Stimulated activated CD4-positive, alpha-beta T cell treated with anti-CD3 and anti-CD28 coated beads, Interleukin-12 subunit alpha, Interleukin-12 subunit beta, amount 100 ng/mL, for 48 hours (primary cell): Measurements from ENCODE around the gene GTF3C5.
"Not testable (repeated sequence)": the region's sequence is repeated elsewhere in the genome, so short reads cannot be mapped to it uniquely, and the experiment has no call there.

ENCODE experiments used
- DNase-seq, 3 donors: peaks; one replicate each; pipeline ENCODE4 v3.0.0-alpha.2; 2020; ENCODE audit warnings: low read depth in 2 of 3, low spot score in 1 of 3

GTF3C5 gene

GRCh38 chr9:133054194-133054890, 23.5 kb downstream of the GTF3C5 start:
- no peak for DNase-seq

GRCh38 chr9:133054966-133055365, 24.2 kb downstream of the GTF3C5 start:
- no peak for DNase-seq

GRCh38 chr9:133055788-133056420, 25.1 kb downstream of the GTF3C5 start:
- DNase-seq, result no peak

DNA sequence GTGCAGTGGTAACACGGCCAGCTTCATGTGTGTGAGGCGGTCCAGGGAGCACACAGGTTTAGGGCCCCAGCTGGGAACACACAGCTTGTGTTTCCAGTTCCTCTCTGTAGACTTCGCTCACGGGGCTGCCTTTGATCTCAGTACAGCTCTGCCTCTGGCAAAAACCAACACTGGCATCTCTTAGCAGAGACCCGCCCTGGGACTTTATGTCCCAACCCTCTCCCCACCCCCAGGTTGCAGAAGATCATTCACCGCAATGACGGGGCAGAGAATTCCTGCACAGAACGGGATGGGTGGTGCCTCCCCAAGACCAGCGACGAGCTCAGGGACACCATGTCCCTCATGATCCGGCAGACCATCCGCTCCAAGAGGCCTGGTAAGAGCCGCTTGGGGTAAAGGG, 25.7 kb downstream of the GTF3C5 start:
- DNase-seq, result no peak

- DNase-seq, result no peak
Measured at GRCh38 chr9:133057006-133057405, 26.2 kb downstream of the GTF3C5 start.

DNA sequence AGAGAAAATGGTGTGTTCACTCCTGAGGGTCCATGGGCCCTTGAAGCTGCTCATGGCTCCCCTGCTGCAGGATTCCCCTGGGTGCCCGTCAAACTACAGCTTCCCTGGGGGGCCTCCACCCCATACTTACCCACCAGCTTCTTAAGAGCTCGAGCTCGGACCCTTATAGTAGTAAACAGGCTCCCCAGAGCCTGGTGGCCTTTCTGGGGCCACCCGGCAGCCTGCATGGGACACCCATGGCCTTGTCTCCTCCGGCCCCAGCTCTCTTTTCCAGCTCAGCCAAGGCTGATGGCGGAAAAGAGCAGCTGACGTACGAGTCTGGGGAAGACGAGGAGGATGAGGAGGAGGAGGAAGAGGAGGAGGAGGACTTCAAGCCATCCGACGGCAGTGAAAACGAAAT, 26.8 kb downstream of the GTF3C5 start:
- no peak for DNase-seq

DNA sequence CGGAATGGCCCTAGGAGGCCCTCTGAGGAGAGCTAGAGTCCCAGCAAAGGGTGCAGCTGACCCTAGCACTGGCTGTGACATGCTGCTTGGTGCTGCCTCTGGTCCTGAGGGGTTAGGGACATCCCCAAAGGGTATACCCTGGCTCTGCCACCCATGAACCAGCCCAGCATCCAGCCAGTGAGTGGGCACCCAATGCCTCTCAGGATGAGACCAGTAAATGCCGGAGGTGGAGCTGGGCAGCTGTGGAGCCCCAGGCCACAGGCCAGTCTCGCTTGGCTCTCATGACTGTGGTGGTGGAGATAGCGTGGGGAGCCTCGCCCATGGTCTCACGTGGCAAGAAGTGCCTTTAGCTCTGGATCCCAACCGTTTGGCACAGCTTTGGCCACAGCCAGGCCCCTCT, 27.3 kb downstream of the GTF3C5 start:
- no peak for DNase-seq

DNA sequence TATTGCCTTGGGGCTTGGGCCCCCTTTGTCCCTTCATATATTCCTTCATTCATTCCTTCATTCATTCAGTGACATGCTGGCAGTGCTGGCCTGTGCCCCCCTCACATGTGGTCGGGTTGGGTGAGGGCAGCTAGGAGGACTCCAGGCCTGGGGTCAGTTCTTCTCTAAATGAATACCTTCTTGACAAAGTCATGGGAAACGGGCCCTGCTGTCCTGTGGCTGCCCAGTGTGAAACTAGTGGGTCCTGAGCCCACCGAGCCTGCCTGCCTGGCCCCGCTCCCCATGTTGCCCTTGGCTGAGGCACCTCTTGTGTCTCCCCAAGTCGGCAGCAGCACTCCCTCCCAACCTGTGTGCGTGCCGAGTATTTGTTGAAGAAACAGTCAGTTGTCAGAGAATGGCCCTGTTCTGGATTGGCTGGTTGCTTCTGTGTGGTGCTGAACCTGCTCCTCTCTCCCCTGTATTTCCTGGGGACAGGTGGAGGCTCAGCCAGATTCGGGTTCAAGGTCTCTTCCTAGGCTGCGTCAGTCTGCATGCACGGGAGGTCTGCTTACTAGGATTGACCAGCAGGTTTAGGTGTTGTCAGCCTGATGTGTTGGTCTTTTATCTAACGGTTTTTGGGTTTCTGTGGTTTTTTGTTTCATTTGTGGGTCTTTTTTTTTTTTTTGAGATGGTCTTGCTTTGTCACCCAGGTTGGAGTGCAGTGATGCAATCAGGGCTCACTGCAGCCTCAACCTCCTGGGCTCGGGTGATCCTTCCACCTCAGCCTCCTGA, 27.9 kb downstream of the GTF3C5 start:
- no peak for DNase-seq

- no peak for DNase-seq
Measured at GRCh38 chr9:133059623-133060022, 28.8 kb downstream of the GTF3C5 start.

DNA sequence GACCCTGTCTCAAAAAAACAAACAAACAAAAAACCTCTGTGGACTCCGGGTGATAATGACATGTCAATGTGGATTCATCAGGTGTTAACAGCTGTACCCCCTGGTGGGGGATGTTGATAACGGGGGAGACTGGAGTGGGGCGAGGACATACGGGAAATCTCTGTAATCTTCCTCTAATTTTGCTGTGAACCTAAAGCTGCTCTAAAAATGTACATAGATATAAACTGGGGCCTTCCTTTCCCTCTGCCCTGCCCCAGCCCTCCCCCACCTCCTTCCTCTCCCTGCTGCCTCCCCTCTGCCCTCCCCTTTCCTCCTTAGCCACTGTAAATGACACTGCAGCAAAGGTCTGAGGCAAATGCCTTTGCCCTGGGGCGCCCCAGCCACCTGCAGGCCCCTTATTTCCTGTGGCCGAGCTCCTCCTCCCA, 29.6 kb downstream of the GTF3C5 start:
- DNase-seq, result no peak

DNA sequence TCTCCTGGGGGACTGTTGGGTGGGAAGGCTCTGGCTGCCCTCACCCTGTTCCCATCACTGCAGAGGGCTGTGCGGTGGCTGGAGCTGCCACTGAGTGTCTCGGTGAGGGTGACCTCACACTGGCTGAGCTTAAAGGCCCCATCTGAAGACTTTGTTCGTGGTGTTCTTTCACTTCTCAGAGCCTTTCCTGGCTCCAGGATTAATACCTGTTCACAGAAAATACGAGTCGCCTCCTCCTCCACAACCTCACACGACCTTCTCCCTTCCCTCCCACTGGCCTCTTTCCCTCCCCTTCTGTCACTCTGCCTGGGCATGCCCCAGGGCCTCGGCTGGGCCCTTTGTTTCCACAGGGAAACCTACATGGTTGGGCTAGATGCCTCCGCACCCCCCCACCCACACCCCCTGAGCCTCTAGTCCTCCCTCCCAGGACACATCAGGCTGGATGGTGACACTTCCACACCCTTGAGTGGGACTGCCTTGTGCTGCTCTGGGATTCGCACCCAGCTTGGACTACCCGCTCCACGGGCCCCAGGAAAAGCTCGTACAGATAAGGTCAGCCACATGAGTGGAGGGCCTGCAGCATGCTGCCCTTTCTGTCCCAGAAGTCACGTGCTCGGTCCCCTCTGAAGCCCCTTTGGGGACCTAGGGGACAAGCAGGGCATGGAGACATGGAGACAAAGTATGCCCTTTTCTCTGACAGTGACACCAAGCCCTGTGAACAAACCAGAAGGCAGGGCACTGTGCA, 30.4 kb downstream of the GTF3C5 start:
- DNase-seq, result not testable (repeated sequence)

- not testable (repeated sequence) for DNase-seq
Measured at GRCh38 chr9:133061764-133062145, 31.0 kb downstream of the GTF3C5 start, which contains the start of gene CEL. CEL (plus strand) TSS chr9:133061981; CDS start chr9:133062003, 22 bp downstream.

DNA sequence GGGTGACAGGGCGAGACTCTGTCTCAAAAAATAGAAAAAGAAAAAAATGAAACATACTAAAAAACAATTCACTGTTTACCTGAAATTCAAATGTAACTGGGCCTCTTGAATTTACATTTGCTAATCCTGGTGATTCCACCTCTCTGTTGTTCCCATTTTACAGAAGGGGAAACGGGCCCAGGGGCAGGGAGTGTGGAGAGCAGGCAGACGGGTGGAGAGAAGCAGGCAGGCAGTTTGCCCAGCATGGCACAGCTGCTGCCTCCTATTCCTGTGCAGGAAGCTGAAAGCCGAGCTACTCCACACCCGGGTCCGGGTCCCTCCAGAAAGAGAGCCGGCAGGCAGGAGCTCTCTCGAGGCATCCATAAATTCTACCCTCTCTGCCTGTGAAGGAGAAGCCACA, 31.8 kb downstream of the GTF3C5 start:
- DNase-seq, result not testable (repeated sequence)

DNA sequence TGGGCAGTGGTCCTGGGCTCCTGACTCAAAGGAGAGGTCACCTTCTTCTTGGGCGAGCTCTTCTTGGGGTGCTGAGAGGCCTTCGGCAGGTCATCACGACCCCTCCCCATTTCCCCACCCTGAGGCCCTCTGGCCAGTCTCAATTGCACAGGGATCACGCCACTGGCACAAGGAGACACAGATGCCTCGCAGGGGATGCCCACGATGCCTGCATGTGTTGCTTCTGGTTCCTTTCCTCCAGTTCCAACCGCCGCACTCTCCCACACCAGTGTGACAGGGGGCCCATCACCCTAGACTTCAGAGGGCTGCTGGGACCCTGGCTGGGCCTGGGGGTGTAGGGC, 32.3 kb downstream of the GTF3C5 start:
- DNase-seq, result no peak

DNA sequence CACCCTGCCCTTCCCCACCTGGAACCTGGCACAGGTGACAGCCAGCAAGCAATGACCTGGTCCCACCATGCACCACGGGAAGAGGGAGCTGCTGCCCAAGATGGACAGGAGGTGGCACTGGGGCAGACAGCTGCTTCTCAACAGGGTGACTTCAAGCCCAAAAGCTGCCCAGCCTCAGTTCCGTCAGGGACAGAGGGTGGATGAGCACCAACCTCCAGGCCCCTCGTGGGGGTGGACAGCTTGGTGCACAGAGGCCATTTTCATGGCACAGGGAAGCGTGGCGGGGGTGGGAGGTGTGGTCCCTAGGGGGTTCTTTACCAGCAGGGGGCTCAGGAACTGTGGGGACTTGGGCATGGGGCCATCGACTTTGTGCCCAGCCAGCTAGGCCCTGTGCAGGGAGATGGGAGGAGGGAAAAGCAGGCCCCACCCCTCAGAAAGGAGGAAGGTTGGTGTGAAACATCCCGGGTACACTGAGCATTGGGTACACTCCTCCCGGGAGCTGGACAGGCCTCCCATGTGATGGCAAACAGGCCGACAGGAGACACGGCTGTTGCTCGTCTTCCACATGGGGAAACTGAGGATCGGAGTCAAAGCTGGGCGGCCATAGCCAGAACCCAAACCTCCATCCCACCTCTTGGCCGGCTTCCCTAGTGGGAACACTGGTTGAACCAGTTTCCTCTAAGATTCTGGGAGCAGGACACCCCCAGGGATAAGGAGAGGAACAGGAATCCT, 32.9 kb downstream of the GTF3C5 start:
- DNase-seq, result no peak

GRCh38 chr9:133064241-133065069, 33.7 kb downstream of the GTF3C5 start:
- no peak for DNase-seq

DNA sequence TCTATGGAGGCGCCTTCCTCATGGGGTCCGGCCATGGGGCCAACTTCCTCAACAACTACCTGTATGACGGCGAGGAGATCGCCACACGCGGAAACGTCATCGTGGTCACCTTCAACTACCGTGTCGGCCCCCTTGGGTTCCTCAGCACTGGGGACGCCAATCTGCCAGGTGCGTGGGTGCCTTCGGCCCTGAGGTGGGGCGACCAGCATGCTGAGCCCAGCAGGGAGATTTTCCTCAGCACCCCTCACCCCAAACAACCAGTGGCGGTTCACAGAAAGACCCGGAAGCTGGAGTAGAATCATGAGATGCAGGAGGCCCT, 34.2 kb downstream of the GTF3C5 start:
- DNase-seq, result no peak

DNA sequence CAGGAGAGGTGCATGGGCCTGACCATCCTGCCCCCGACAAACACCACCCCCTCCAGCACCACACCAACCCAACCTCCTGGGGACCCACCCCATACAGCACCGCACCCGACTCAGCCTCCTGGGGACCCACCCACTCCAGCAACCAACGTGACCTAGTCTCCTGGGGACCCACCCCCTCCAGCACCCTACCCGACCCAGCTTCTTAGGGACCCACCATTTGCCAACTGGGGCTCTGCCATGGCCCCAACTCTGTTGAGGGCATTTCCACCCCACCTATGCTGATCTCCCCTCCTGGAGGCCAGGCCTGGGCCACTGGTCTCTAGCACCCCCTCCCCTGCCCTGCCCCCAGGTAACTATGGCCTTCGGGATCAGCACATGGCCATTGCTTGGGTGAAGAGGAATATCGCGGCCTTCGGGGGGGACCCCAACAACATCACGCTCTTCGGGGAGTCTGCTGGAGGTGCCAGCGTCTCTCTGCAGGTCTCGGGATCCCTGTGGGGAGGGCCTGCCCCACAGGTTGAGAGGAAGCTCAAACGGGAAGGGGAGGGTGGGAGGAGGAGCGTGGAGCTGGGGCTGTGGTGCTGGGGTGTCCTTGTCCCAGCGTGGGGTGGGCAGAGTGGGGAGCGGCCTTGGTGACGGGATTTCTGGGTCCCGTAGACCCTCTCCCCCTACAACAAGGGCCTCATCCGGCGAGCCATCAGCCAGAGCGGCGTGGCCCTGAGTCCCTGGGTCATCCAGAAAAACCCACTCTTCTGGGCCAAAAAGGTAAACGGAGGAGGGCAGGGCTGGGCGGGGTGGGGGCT, 35.6 kb downstream of the GTF3C5 start:
- DNase-seq, result no peak

DNA sequence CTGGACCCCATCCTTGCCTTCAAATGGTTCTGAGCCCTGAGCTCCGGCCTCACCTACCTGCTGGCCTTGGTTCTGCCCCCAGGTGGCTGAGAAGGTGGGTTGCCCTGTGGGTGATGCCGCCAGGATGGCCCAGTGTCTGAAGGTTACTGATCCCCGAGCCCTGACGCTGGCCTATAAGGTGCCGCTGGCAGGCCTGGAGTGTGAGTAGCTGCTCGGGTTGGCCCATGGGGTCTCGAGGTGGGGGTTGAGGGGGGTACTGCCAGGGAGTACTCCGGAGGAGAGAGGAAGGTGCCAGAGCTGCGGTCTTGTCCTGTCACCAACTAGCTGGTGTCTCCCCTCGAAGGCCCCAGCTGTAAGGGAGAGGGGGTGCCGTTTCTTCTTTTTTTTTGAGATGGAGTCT, 36.2 kb downstream of the GTF3C5 start:
- no peak for DNase-seq
